ENCODE results near the gene EFCAB12. TPM values are rescaled to one million over a fixed set of nuclear protein-coding genes. Genes with fewer than 3 reads are reported as not detected.
"Not testable (repeated sequence)": the region's sequence is repeated elsewhere in the genome, so short reads cannot be mapped to it uniquely, and the experiment has no call there.

EFCAB12 gene
- total RNA-seq, 1 donor from 2014 or later = 0.14 TPM

- H3K4me1 ChIP-seq (ENCODE audit: insufficient read depth, low read length) = peaks cover 22% of the 10 kb centered on the region
- H3K36me3 ChIP-seq (ENCODE audit: insufficient read depth, low read length) = peaks cover 20% of the 10 kb centered on the region
- H3K9me3 ChIP-seq (ENCODE audit: insufficient read depth, low read depth, low read length) = no peaks in the 10 kb centered on the region
- FAIRE-seq = no peak
- no peak for DNase-seq (ENCODE audit: low read depth)
- H3K4me2 ChIP-seq (ENCODE audit: low read length) = no peak overlapping the region
- TF ChIP-seq EZH2 (IDR thresholded peaks at IDR 0.05; ENCODE audit: insufficient read depth, low read length) (no peak), CTCF (IDR thresholded peaks at IDR 0.05; ENCODE audit: insufficient read depth, low read depth, low read length) (no peak)
- Mint-ChIP-seq H3K4me1 (ENCODE audit: low read depth, unreplicated experiment) (peaks cover 30% of the 10 kb centered on the region), H3K36me3 (ENCODE audit: low read depth, unreplicated experiment) (peaks cover 15% of the 10 kb centered on the region), H3K9me3 (ENCODE audit: unreplicated experiment) (no peaks in the 10 kb centered on the region), H3K4me3 (ENCODE audit: unreplicated experiment) (no peak overlapping the region), H3K27ac (ENCODE audit: unreplicated experiment) (no peak overlapping the region), H3K27me3 (ENCODE audit: low read depth, unreplicated experiment) (no peaks in the 10 kb centered on the region)
- H3K4me3 ChIP-seq (ENCODE audit: insufficient read depth, low read depth, low read length) = no peak overlapping the region
- H3K9ac ChIP-seq (ENCODE audit: low read length) = no peak overlapping the region
- H3K27me3 ChIP-seq (ENCODE audit: insufficient read depth, low read length) = no peaks in the 10 kb centered on the region
- H2AFZ ChIP-seq (ENCODE audit: low read depth, low read length) = no peak overlapping the region
- peaks cover 59% of the 10 kb centered on the region for H4K20me1 ChIP-seq (ENCODE audit: insufficient read depth, low read length)
- H3K79me2 ChIP-seq (ENCODE audit: insufficient read depth, low read length) = peaks cover 44% of the 10 kb centered on the region
- H3K27ac ChIP-seq (ENCODE audit: low read depth, low read length) = no peak overlapping the region
Observed at GRCh38 chr3:129393271-129393670, 35.2 kb downstream of the EFCAB12 start.

GRCh38 chr3:129392106-129392887 is 36.1 kb downstream of the EFCAB12 start:
- not testable (repeated sequence) for H3K4me3 ChIP-seq (ENCODE audit: insufficient read depth, low read depth, low read length); H3K27me3 ChIP-seq (ENCODE audit: insufficient read depth, low read length); H3K9me3 ChIP-seq (ENCODE audit: insufficient read depth, low read depth, low read length); H3K9me3 Mint-ChIP-seq (ENCODE audit: unreplicated experiment); H3K27ac ChIP-seq (ENCODE audit: low read depth, low read length); H3K4me2 ChIP-seq (ENCODE audit: low read length); H3K9ac ChIP-seq (ENCODE audit: low read length); H3K4me3 Mint-ChIP-seq (ENCODE audit: unreplicated experiment); H2AFZ ChIP-seq (ENCODE audit: low read depth, low read length); FAIRE-seq; DNase-seq (ENCODE audit: low read depth); H3K27me3 Mint-ChIP-seq (ENCODE audit: low read depth, unreplicated experiment)
- H3K27ac Mint-ChIP-seq (ENCODE audit: unreplicated experiment) = peak overlapping the region; percentile 47
- H3K4me1 ChIP-seq (ENCODE audit: insufficient read depth, low read length) = peaks cover 22% of the 10 kb centered on the region
- peaks cover 20% of the 10 kb centered on the region for H3K36me3 ChIP-seq (ENCODE audit: insufficient read depth, low read length)
- peaks cover 34% of the 10 kb centered on the region for H3K79me2 ChIP-seq (ENCODE audit: insufficient read depth, low read length)
- H4K20me1 ChIP-seq (ENCODE audit: insufficient read depth, low read length) = peaks cover 57% of the 10 kb centered on the region
- peaks cover 33% of the 10 kb centered on the region for H3K4me1 Mint-ChIP-seq (ENCODE audit: low read depth, unreplicated experiment)
- H3K36me3 Mint-ChIP-seq (ENCODE audit: low read depth, unreplicated experiment) = peaks cover 11% of the 10 kb centered on the region

- not testable (repeated sequence) for H3K36me3 Mint-ChIP-seq (ENCODE audit: low read depth, unreplicated experiment); H2AFZ ChIP-seq (ENCODE audit: low read depth, low read length); H3K9me3 ChIP-seq (ENCODE audit: insufficient read depth, low read depth, low read length); H3K27me3 ChIP-seq (ENCODE audit: insufficient read depth, low read length); H3K9me3 Mint-ChIP-seq (ENCODE audit: unreplicated experiment); H3K27me3 Mint-ChIP-seq (ENCODE audit: low read depth, unreplicated experiment); FAIRE-seq; H3K27ac ChIP-seq (ENCODE audit: low read depth, low read length); H3K27ac Mint-ChIP-seq (ENCODE audit: unreplicated experiment); H3K4me3 Mint-ChIP-seq (ENCODE audit: unreplicated experiment); H3K9ac ChIP-seq (ENCODE audit: low read length); H3K4me2 ChIP-seq (ENCODE audit: low read length); H3K4me3 ChIP-seq (ENCODE audit: insufficient read depth, low read depth, low read length); DNase-seq (ENCODE audit: low read depth)
- peaks cover 32% of the 10 kb centered on the region for H3K4me1 Mint-ChIP-seq (ENCODE audit: low read depth, unreplicated experiment)
- peaks cover 20% of the 10 kb centered on the region for H3K36me3 ChIP-seq (ENCODE audit: insufficient read depth, low read length)
- H3K4me1 ChIP-seq (ENCODE audit: insufficient read depth, low read length) = peaks cover 22% of the 10 kb centered on the region
- H3K79me2 ChIP-seq (ENCODE audit: insufficient read depth, low read length) = peaks cover 27% of the 10 kb centered on the region
- peaks cover 50% of the 10 kb centered on the region for H4K20me1 ChIP-seq (ENCODE audit: insufficient read depth, low read length)
Observed at GRCh38 chr3:129391583-129391982, 36.9 kb downstream of the EFCAB12 start.

Measured in astrocyte (in vitro differentiated cells and primary cell).